SU-DHL-6 (cell line): ENCODE data around the gene ADAMTS3.

Source experiments
- CTCF ChIP-seq: fragments of 200-600 bp; sonication (generic); IDR thresholded peaks from one replicate; pipeline ENCODE4 v1.5.1; 2017; ENCODE audit warnings: antibody characterized with exemption, mild to moderate bottlenecking, low read length, moderate library complexity; ENCODE audit not compliant: insufficient read depth, poor library complexity, severe bottlenecking
- EZH2phosphoT487 ChIP-seq: fragments of 200-600 bp; sonication (generic), shearing (Covaris generic); conservative IDR thresholded peaks from 2 replicates; pipeline ENCODE4 v1.6.1; 2018; ENCODE audit warnings: mild to moderate bottlenecking, antibody characterized with exemption, low read length, moderate library complexity, mixed read lengths

GRCh38 chr4:72286185-72286584, 282.8 kb downstream of the ADAMTS3 start:
- TF ChIP-seq EZH2phosphoT487 (no peak), CTCF (no peak)
